CD4-positive, alpha-beta T cell treated with Interleukin-17A for 4 hours (primary cell): ENCODE measurements around the gene LIPA.
"Not testable (repeated sequence)": the region's sequence is repeated elsewhere in the genome, so short reads cannot be mapped to it uniquely, and the experiment has no call there.

Source experiments
- DNase-seq: peaks from one replicate; pipeline ENCODE4 v3.0.0-alpha.2; 2020; ENCODE audit warnings: mixed read lengths

The LIPA gene

GRCh38 chr10:89269433-89270152 lies 18.0 kb upstream of the LIPA start:
- no peak for DNase-seq

GRCh38 chr10:89266721-89267453 lies 15.3 kb upstream of the LIPA start:
- no peak for DNase-seq

- no peak for DNase-seq
Observed at GRCh38 chr10:89263531-89263930, 12.0 kb upstream of the LIPA start.

GRCh38 chr10:89263091-89263490 lies 11.5 kb upstream of the LIPA start:
- no peak for DNase-seq

GRCh38 chr10:89262086-89263051 lies 10.8 kb upstream of the LIPA start:
- DNase-seq = no peak

GRCh38 chr10:89258881-89259280 lies 7.3 kb upstream of the LIPA start:
- DNase-seq = no peak

- no peak for DNase-seq
Observed at GRCh38 chr10:89257581-89257980, 6.0 kb upstream of the LIPA start.

- DNase-seq = no peak
Observed at GRCh38 chr10:89256962-89257361, 5.4 kb upstream of the LIPA start.

GRCh38 chr10:89256340-89256739 lies 4.8 kb upstream of the LIPA start:
- no peak for DNase-seq

- DNase-seq = no peak
Observed at GRCh38 chr10:89255793-89256192, 4.2 kb upstream of the LIPA start.

- not testable (repeated sequence) for DNase-seq
Observed at GRCh38 chr10:89255091-89255579, 3.6 kb upstream of the LIPA start.

GRCh38 chr10:89252225-89252585 lies 630 bp upstream of the LIPA start:
- DNase-seq = no peak

GRCh38 chr10:89250865-89251408 lies 638 bp downstream of the LIPA start:
- peak; percentile 9 for DNase-seq

- no peak for DNase-seq
Observed at GRCh38 chr10:89248990-89249389, 2.6 kb downstream of the LIPA start.

- not testable (repeated sequence) for DNase-seq
Observed at GRCh38 chr10:89247623-89248022, 4.0 kb downstream of the LIPA start.

- DNase-seq = no peak
Observed at GRCh38 chr10:89245802-89246201, 5.8 kb downstream of the LIPA start.

GRCh38 chr10:89242840-89243568 lies 8.6 kb downstream of the LIPA start:
- no peak for DNase-seq

- no peak for DNase-seq
Observed at GRCh38 chr10:89242345-89242684, 9.3 kb downstream of the LIPA start.

GRCh38 chr10:89241486-89242344 lies 9.9 kb downstream of the LIPA start:
- DNase-seq = no peak

- DNase-seq = no peak
Observed at GRCh38 chr10:89241026-89241425, 10.5 kb downstream of the LIPA start.

- no peak for DNase-seq
Observed at GRCh38 chr10:89240519-89240918, 11.1 kb downstream of the LIPA start.
